Astrocyte of the cerebellum (primary cell): Measurements from ENCODE around the gene LMCD1.

Experiments
- DNase-seq: peaks from one replicate; pipeline ENCODE4 v3.0.0-alpha.2; 2011; ENCODE audit warnings: low read depth
- H3K4me3 ChIP-seq: 2 replicates; pipeline ENCODE4 v1.5.1; 2011; ENCODE audit warnings: mild to moderate bottlenecking, low read depth, low read length, moderate library complexity
- in situ Hi-C: cut with HindIII; loops from 2 replicates; pipeline ENCODE4 v1.10.0; 2017; ENCODE audit warnings: low sequenced_read_pairs
- TF ChIP-seq, protein P1 (sequence below): IDR thresholded peaks from 2 replicates; pipeline ENCODE4 v1.5.1; 2012; ENCODE audit warnings: low read length, low read depth, moderate library complexity, mild to moderate bottlenecking; ENCODE audit errors: missing control alignments

The LMCD1 gene

GRCh38 chr3:8507496-8507895 lies 5.9 kb downstream of the LMCD1 start:
- H3K4me3 ChIP-seq, result no peak overlapping the region
- TF ChIP-seq, protein P1, sequence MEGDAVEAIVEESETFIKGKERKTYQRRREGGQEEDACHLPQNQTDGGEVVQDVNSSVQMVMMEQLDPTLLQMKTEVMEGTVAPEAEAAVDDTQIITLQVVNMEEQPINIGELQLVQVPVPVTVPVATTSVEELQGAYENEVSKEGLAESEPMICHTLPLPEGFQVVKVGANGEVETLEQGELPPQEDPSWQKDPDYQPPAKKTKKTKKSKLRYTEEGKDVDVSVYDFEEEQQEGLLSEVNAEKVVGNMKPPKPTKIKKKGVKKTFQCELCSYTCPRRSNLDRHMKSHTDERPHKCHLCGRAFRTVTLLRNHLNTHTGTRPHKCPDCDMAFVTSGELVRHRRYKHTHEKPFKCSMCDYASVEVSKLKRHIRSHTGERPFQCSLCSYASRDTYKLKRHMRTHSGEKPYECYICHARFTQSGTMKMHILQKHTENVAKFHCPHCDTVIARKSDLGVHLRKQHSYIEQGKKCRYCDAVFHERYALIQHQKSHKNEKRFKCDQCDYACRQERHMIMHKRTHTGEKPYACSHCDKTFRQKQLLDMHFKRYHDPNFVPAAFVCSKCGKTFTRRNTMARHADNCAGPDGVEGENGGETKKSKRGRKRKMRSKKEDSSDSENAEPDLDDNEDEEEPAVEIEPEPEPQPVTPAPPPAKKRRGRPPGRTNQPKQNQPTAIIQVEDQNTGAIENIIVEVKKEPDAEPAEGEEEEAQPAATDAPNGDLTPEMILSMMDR, result no peak
- no peak for DNase-seq
- in situ Hi-C loops, result no loop called here

DNA sequence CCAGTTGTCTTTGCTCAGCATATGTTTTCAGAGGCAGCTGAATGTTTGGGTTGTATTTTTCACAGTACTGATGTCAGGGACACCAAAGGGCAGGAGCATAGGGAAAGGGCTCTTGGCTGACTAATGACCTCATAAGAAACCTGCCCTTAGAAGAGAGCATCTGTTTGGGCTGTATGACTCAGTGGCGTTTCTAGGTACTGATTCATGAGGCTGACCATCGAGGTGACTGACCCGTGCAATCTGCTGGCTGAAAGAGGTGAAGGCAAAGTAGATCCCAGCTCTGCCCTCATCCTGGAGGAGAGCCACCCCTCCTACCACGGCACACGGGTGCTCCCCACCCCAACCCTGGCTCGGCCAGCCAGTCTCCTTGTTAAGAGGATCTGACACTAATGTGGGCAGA lies 8.3 kb downstream of the LMCD1 start:
- no peak overlapping the region for H3K4me3 ChIP-seq
- in situ Hi-C loops, result no loop called here
- DNase-seq, result no peak
- TF ChIP-seq, protein P1, result no peak

- DNase-seq, result no peak
- no peak overlapping the region for H3K4me3 ChIP-seq
- TF ChIP-seq, protein P1, result no peak
- in situ Hi-C loops, result no loop called here
Observed at GRCh38 chr3:8512234-8512633, 10.6 kb downstream of the LMCD1 start.

DNA sequence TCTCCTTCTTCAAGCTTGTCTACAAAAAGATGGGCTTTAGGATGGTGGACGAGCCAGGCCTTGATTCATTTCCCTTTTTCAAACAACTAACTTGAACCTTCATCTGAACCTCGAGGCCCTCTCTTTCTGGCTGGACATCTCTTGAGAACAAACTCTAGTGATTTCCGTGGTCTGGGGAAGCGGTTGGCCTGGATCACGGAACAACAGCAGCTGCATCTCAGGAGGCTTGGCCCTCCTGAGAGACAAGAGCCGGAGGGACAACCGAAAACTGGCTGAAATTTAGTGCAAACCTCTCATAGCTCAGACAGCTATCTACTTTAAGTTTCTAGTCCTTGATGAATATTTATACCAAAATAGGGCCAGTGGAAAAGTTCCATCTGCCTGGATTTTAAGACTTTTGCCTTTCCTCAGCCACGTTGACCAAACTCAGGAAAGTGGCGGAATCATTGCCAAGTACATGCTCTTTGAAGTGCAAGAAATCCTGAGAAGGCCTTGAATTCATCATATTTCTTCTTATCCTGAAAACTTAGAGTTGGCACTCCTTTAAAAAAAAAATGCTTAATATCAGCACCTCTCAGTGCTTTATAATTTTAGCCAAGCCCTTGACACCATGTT lies 14.5 kb downstream of the LMCD1 start:
- in situ Hi-C loops, result no loop called here
- no peak for DNase-seq
- no peak overlapping the region for H3K4me3 ChIP-seq
- TF ChIP-seq, protein P1, result no peak

- no peak overlapping the region for H3K4me3 ChIP-seq
- DNase-seq, result no peak
- in situ Hi-C loops, result no loop called here
- TF ChIP-seq, protein P1, result no peak
Observed at GRCh38 chr3:8516783-8517182, 15.2 kb downstream of the LMCD1 start.

DNA sequence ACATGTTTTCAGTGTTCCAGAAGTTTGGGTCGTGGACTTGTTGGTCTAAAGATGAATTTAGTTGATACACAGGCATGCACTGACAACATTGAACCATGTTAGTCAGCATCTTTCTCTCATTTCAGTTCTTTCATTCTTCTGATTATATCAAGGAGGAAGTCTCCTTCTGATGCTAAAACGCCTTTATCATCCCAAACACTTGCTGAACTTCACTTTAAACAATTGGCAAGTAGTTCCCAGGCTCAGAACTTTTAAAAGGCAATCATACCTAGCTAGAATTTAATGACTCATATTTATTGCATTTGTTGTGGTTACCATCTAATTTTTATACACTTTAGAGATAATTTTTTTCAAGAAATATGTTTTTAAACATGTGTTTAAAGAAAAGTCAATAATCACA lies 15.9 kb downstream of the LMCD1 start:
- in situ Hi-C loops, result no loop called here
- TF ChIP-seq, protein P1, result no peak
- no peak for DNase-seq
- no peak overlapping the region for H3K4me3 ChIP-seq

- in situ Hi-C loops, result no loop called here
Observed at GRCh38 chr3:8518138-8518537, 16.5 kb downstream of the LMCD1 start.

More at GRCh38 chr3:8518138-8518537, 16.5 kb downstream of the LMCD1 start:
- H3K4me3 ChIP-seq, result no peak overlapping the region
- TF ChIP-seq, protein P1, result no peak
- DNase-seq, result no peak
